OCI-LY3 (cell line): ENCODE results near the gene TBC1D2B.

ENCODE experiments used
- H2AFZ ChIP-seq: fragments of 200-600, 300-600 bp; shearing (Covaris generic); 2 replicates; pipeline ENCODE4 v1.6.0; 2014; ENCODE audit warnings: antibody characterized with exemption, low read depth, low read length
- H3K27ac ChIP-seq: fragments of 200-600, 300-600 bp; sonication (generic); 2 replicates; pipeline ENCODE4 v1.5.1; 2014; ENCODE audit warnings: mild to moderate bottlenecking, low read length, moderate library complexity, mixed read lengths
- H3K27me3 ChIP-seq: fragments of 200-600, 300-600 bp; sonication (generic); 2 replicates; pipeline ENCODE4 v1.6.1; 2014; ENCODE audit warnings: low read depth, low read length, mixed read lengths
- H3K36me3 ChIP-seq: fragments of 200-600, 300-600 bp; sonication (generic); replicated peaks from 2 replicates; pipeline ENCODE3; 2014; ENCODE audit warnings: low read depth, low read length, mixed read lengths
- H3K4me1 ChIP-seq: fragments of 300-600, 200-600 bp; sonication (generic); 2 replicates; pipeline ENCODE4 v1.6.1; 2014; ENCODE audit warnings: low read length, mixed read lengths
- H3K4me2 ChIP-seq: fragments of 200-600, 300-600 bp; sonication (generic); 2 replicates; pipeline ENCODE4 v1.6.1; 2014; ENCODE audit warnings: low read length, mixed read lengths
- H3K4me3 ChIP-seq: fragments of 300-600, 200-600 bp; sonication (generic); 2 replicates; pipeline ENCODE4 v1.5.1; 2014; ENCODE audit warnings: antibody characterized with exemption, mild to moderate bottlenecking, low read length, moderate library complexity
- H3K79me2 ChIP-seq: fragments of 300-600, 200-600 bp; shearing (Covaris generic); 2 replicates; pipeline ENCODE4 v1.6.1; 2014; ENCODE audit warnings: mild to moderate bottlenecking, low read length, mixed read lengths
- H3K9ac ChIP-seq: fragments of 300-600, 200-600 bp; shearing (Covaris generic); 2 replicates; pipeline ENCODE4 v1.6.0; 2014; ENCODE audit warnings: mild to moderate bottlenecking, low read length, moderate library complexity
- H3K9me3 ChIP-seq: fragments of 200-600, 300-600 bp; shearing (Covaris generic); 2 replicates; pipeline ENCODE4 v1.6.1; 2014; ENCODE audit warnings: low read length, mixed read lengths; ENCODE audit not compliant: insufficient read depth
- H4K20me1 ChIP-seq: fragments of 200-600, 300-600 bp; sonication (generic); 2 replicates; pipeline ENCODE4 v1.6.1; 2016; ENCODE audit warnings: low read length, mixed read lengths; ENCODE audit not compliant: insufficient read depth
- CTCF ChIP-seq: fragments of 200-600, 300-600 bp; sonication (generic); IDR thresholded peaks from 2 replicates; pipeline ENCODE4 v1.5.1; 2014; ENCODE audit warnings: antibody characterized with exemption, low read length, low read depth
- EZH2phosphoT487 ChIP-seq: fragments of 200-600 bp; shearing (Covaris generic); IDR thresholded peaks from 2 replicates; pipeline ENCODE4 v1.6.1; 2018; ENCODE audit warnings: antibody characterized with exemption, mixed run types, low read depth

Gene TBC1D2B

GRCh38 chr15:78108300-78109084 lies 31.0 kb upstream of the TBC1D2B start:
- H3K9ac ChIP-seq: no peak overlapping the region
- H3K79me2 ChIP-seq: no peaks in the 10 kb centered on the region
- H3K9me3 ChIP-seq: no peaks in the 10 kb centered on the region
- H3K4me1 ChIP-seq: no peaks in the 10 kb centered on the region; the same call in 1 of the 2 replicates
- H3K4me3 ChIP-seq: no peak overlapping the region
- no peak overlapping the region for H3K27ac ChIP-seq
- H3K36me3 ChIP-seq: no peaks in the 10 kb centered on the region
- H2AFZ ChIP-seq: no peak overlapping the region
- no peaks in the 10 kb centered on the region for H4K20me1 ChIP-seq
- H3K27me3 ChIP-seq: no peaks in the 10 kb centered on the region
- no peak overlapping the region for H3K4me2 ChIP-seq
- TF ChIP-seq EZH2phosphoT487 (no peak), CTCF (peak; percentile 98)

- TF ChIP-seq EZH2phosphoT487: no peak
- no peak for TF ChIP-seq CTCF
- no peaks in the 10 kb centered on the region for H3K36me3 ChIP-seq
- no peak overlapping the region for H3K27ac ChIP-seq
- no peaks in the 10 kb centered on the region for H4K20me1 ChIP-seq
- no peak overlapping the region for H3K9ac ChIP-seq
- no peaks in the 10 kb centered on the region for H3K27me3 ChIP-seq
- H3K79me2 ChIP-seq: no peaks in the 10 kb centered on the region
- H3K4me3 ChIP-seq: no peak overlapping the region
- H2AFZ ChIP-seq: no peak overlapping the region
- H3K4me1 ChIP-seq: no peaks in the 10 kb centered on the region
- no peak overlapping the region for H3K4me2 ChIP-seq
- no peaks in the 10 kb centered on the region for H3K9me3 ChIP-seq
These were observed 30.0 kb upstream of the TBC1D2B start for GRCh38 chr15:78107471-78107870.

- Histone ChIP-seq H3K4me1 (no peaks in the 10 kb centered on the region), H3K27ac (no peak overlapping the region), H3K4me2 (no peak overlapping the region), H3K4me3 (no peak overlapping the region), H3K9ac (no peak overlapping the region), H2AFZ (no peak overlapping the region), H3K36me3 (no peaks in the 10 kb centered on the region), H3K27me3 (no peaks in the 10 kb centered on the region), H4K20me1 (no peaks in the 10 kb centered on the region), H3K9me3 (no peaks in the 10 kb centered on the region), H3K79me2 (no peaks in the 10 kb centered on the region)
- TF ChIP-seq EZH2phosphoT487: no peak
- no peak for TF ChIP-seq CTCF
These were observed 28.1 kb upstream of the TBC1D2B start for GRCh38 chr15:78105476-78106241.
